ENCODE results near the gene STAT4.

The STAT4 gene

DNA sequence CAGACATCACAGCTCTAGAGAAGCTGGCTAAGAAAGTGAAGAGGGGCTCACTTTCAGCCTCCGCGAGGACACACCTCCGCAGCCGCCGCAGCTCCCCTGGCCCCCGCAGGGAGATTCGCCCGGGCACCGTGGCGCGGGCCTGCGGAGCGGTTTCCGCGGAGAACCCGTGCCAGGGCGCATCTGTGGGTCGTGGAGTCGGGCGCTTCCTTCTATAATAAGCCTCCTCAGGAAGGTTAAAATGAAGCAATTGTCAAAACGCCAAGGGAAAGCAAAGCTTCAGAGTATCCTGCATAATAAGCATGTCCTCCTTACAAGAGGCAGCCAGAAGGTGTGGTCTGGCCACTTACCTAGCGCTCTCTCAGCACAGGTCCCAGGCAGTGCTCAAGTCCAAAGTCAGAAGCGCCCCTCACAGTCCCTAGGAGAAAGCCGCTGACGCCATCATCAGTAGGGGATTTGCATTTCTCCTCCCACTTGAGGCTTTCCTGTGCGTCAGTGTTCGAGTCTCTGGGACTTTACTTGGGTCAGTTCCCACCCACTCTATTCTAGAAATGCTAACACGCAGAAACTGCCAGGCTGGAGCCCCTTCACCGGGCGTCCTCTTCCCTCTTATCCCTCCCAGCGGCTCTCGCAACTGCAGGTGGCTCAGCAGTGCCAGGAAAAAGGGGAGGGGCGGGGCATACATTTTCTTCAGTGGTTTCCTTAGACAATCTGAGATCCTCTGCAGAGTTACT is at the start of gene STAT4:
Gene STAT4, minus strand, starts transcription at position 395 of the 731 bp plus-strand sequence. CDS start 2,791 bp downstream, outside the sequence.
- peak; percentile 9 for DNase-seq

DNA sequence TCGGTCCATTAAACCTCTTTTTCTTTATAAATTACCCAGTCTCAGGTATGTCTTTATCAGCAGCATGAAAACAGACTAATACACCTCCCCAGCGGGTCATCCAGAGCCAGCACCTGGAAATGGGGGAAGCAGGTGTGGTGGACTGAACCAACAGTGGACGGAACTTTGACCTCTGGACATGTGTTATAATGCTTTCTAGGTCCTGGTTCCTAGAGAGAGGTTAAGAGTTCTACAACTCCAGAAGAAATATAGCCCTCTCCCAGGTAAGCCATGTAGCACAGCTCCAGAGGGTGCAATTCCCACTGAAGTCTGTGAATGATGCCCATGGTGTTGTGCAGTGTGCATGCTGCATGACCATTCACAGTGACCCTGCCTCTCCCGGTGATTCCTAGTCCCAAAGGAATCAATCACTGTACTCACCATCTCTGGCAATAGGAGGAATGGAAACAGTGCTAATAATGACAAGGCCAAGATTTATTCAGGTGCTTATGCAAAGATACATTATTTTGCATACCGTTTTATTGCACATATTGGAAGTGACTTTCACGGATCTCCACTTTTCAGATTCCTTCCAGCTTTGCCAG is 49.2 kb upstream of the STAT4 start:
- DNase-seq = no peak

GRCh38 chr2:191198271-191198670 is 47.5 kb upstream of the STAT4 start:
- DNase-seq = no peak

- no peak for DNase-seq
Measured at GRCh38 chr2:191197096-191197495, 46.3 kb upstream of the STAT4 start.

- DNase-seq = no peak
Measured at GRCh38 chr2:191195021-191195420, 44.2 kb upstream of the STAT4 start.

- DNase-seq = no peak
Measured at GRCh38 chr2:191190861-191191552, 40.2 kb upstream of the STAT4 start.

GRCh38 chr2:191190435-191190834 is 39.6 kb upstream of the STAT4 start:
- no peak for DNase-seq

DNA sequence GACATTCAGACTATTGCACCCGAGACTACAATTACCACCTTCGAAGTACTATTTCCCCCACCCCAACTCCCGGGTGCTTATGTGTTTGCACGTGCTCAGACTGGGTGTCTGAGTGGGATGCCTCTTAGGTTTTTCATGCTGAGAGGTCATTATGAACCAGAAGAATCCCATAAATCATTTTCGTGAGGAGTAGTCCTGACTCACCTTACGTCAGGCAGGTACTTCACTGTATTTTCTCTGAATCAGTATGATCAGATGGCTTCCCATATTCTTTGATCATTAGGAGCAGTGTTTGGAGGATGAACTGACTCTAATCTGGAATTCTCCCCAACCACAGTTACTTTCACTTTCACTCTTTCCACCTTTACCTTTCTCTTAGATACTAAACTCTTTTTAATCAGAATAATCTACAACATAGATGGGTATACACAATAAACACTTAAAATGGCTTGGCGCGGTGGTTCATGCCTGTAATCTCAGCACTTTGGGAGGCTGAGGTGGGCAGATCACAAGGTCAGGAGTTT is 38.4 kb upstream of the STAT4 start:
- DNase-seq = no peak

- no peak for DNase-seq
Measured at GRCh38 chr2:191188550-191189093, 37.8 kb upstream of the STAT4 start.

- DNase-seq = no peak
Measured at GRCh38 chr2:191187105-191187829, 36.5 kb upstream of the STAT4 start.

DNA sequence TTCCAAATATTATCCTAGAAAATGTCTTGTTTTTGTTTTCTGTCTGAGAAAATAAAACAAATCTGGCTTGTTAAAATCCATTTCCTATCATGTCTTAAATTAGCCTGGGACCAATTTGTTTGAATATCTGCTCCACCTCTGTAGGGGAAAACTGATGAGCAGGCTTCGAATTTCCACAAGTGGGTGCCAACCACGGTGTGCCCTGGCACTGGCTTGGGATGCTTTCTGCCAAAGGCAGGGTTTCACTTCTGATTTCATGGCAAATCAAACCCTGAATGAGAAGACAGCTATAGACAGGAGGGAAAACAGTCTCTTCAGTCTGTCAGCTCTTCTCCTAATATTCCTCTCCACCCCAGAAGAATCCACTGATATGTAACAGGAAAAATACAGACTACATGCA is 33.7 kb upstream of the STAT4 start:
- DNase-seq = no peak

- DNase-seq = no peak
Measured at GRCh38 chr2:191183516-191183915, 32.7 kb upstream of the STAT4 start.

- DNase-seq = no peak
Measured at GRCh38 chr2:191183081-191183480, 32.3 kb upstream of the STAT4 start.

DNA sequence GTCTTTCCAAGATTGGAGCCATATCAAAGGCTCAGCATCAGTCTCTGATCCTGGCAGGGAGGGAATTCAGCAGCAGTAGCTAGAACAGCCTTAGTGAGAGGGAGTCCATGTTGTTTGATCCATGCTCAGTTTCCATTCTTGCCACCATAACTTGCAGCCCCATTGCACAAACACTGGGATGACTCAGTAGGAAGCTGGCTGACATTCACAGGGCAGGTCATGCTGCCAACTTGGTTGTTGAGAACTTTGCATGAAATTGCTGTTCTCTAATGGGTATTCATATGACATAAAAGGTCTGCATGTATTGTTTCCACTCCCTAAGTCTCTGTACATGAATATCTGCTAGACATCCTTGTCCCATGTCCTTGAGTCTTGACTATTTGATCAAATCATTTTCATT is 29.9 kb upstream of the STAT4 start:
- no peak for DNase-seq

- no peak for DNase-seq
Measured at GRCh38 chr2:191180276-191180675, 29.5 kb upstream of the STAT4 start.

- no peak for DNase-seq
Measured at GRCh38 chr2:191178806-191179514, 28.2 kb upstream of the STAT4 start.

GRCh38 chr2:191177751-191178736 is 27.2 kb upstream of the STAT4 start:
- no peak for DNase-seq

GRCh38 chr2:191176801-191177438 is 26.1 kb upstream of the STAT4 start:
- DNase-seq = no peak

DNA sequence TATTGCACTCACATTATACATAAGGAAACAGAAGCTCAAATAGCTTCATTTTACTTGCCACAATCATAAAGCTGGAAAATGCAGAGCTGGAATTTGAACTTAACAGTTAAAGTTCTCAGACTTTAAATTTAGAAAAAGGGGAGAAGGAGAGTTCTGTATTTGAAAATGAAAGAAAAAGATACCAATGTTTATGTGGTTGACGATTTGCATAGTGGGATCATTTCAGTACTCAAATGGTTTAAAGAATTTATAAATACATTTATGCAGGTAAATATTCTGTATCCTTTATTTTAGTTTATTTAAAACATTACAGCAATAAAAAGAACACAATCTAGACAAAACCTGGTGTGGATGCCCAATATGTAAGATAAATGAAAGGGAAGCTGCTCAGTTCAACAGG is 25.5 kb upstream of the STAT4 start:
- DNase-seq = no peak

- DNase-seq = no peak
Measured at GRCh38 chr2:191174442-191174841, 23.6 kb upstream of the STAT4 start.
